Keratinocyte (primary cell): ENCODE measurements around the gene TMEM30A.

ENCODE experiments used
- EZH2 ChIP-seq: IDR thresholded peaks from one replicate; pipeline ENCODE4 v1.6.1; 2012; ENCODE audit warnings: inconsistent platforms, mild to moderate bottlenecking, low read length, moderate library complexity
- TF ChIP-seq, protein P1 (sequence below), 3 experiments: IDR thresholded peaks in 1 of 3; conservative IDR thresholded peaks in 1 of 3; optimal IDR thresholded peaks in 1 of 3; 2 replicates in 2 of 3; 3 replicates in 1 of 3; pipeline versions ENCODE3 to v1.5.1; 2011; ENCODE audit warnings: low read length in 3 of 3, mild to moderate bottlenecking in 3 of 3, moderate library complexity in 2 of 3, control low read depth in 1 of 3, inconsistent platforms in 1 of 3; ENCODE audit not compliant: insufficient read depth in 2 of 3; ENCODE audit errors: extremely low read depth in 1 of 3

DNA sequence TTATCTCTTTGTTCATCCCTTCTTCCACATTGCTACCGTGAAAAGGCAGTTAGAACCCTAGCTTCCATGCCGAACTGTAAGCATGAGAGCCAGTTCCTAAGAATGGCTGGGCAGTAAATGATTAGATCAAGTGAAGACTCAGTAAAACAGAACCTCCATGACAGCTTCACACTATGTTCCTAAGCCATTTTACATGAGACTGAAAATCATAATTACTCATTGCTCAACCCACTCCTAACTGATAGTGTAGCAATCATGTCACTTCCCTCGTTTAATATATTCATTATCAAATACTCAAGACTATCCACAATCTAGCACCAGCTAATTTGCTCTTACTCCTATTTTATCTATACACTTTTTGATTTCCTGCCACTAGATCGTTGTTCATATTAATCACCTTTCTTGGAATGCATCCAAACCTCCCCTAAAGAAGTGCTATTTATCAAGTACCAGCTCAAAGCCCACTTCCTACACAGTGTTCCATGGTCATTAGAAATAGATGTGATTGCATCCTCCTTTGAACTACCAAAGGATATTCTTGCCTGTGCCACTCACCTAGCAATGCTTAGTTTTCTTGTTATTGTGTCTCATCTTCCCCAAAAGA lies 6.0 kb downstream of the TMEM30A start:
- TF ChIP-seq, protein P1, sequence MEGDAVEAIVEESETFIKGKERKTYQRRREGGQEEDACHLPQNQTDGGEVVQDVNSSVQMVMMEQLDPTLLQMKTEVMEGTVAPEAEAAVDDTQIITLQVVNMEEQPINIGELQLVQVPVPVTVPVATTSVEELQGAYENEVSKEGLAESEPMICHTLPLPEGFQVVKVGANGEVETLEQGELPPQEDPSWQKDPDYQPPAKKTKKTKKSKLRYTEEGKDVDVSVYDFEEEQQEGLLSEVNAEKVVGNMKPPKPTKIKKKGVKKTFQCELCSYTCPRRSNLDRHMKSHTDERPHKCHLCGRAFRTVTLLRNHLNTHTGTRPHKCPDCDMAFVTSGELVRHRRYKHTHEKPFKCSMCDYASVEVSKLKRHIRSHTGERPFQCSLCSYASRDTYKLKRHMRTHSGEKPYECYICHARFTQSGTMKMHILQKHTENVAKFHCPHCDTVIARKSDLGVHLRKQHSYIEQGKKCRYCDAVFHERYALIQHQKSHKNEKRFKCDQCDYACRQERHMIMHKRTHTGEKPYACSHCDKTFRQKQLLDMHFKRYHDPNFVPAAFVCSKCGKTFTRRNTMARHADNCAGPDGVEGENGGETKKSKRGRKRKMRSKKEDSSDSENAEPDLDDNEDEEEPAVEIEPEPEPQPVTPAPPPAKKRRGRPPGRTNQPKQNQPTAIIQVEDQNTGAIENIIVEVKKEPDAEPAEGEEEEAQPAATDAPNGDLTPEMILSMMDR (optimal IDR thresholded peaks at IDR 0.05 in 1 of 3, IDR thresholded peaks at IDR 0.05 in 1 of 3, conservative IDR thresholded peaks at IDR 0.05 in 1 of 3; ENCODE audit: extremely low read depth in 1 of 3, insufficient read depth in 2 of 3, low read length in 3 of 3), result no peak
- TF ChIP-seq EZH2, result no peak
